Measurements from ENCODE around the gene GINM1. TPM values are rescaled to one million over a fixed set of nuclear protein-coding genes. Genes with fewer than 3 reads are reported as not detected.

Gene GINM1
- polyA plus RNA-seq, 1 donor from 2014 or later, result 28.4 TPM

- H3K9me2 ChIP-seq (ENCODE audit: insufficient read depth, low read length), result no peaks in the 10 kb centered on the region
- H3K4me2 ChIP-seq (ENCODE audit: low read length), result no peak overlapping the region
- H3K9ac ChIP-seq (ENCODE audit: low read length), result no peak overlapping the region
- H3K36me3 ChIP-seq (ENCODE audit: insufficient read depth, low read length), result peaks cover 8% of the 10 kb centered on the region
- no peaks in the 10 kb centered on the region for H3F3A ChIP-seq (ENCODE audit: insufficient read depth, low read length, poor library complexity, severe bottlenecking)
- no peak overlapping the region for H3K4me3 ChIP-seq (ENCODE audit: low read length)
- TF ChIP-seq SMC3 (conservative IDR thresholded peaks at IDR 0.05; ENCODE audit: poor library complexity), result no peak
- TF ChIP-seq CTCF (IDR thresholded peaks at IDR 0.05; ENCODE audit: poor library complexity, severe bottlenecking), result no peak
- TF ChIP-seq POLR2AphosphoS5 (IDR thresholded peaks at IDR 0.05), result no peak
- TF ChIP-seq EZH2 (IDR thresholded peaks at IDR 0.05; ENCODE audit: borderline replicate concordance, insufficient read depth, low read length, poor library complexity, severe bottlenecking), result no peak
- TF ChIP-seq REST (IDR thresholded peaks at IDR 0.05; ENCODE audit: borderline replicate concordance), result no peak
- TF ChIP-seq TAF1 (IDR thresholded peaks at IDR 0.05; ENCODE audit: low read depth), result no peak
- TF ChIP-seq RAD21 (conservative IDR thresholded peaks at IDR 0.05), result no peak
- no peak for TF ChIP-seq EP300 (conservative IDR thresholded peaks at IDR 0.05; ENCODE audit: poor library complexity, severe bottlenecking)
- TF ChIP-seq MXI1 (conservative IDR thresholded peaks at IDR 0.05; ENCODE audit: poor library complexity, severe bottlenecking), result no peak
- H3K27ac ChIP-seq (ENCODE audit: low read length), result no peak overlapping the region
- no peaks in the 10 kb centered on the region for H3K79me2 ChIP-seq (replicated peaks; ENCODE audit: insufficient read depth, low read length)
- H3K27me3 ChIP-seq (ENCODE audit: insufficient read depth, low read depth, low read length), result no peaks in the 10 kb centered on the region
- no peaks in the 10 kb centered on the region for H3K9me3 ChIP-seq (ENCODE audit: low read length)
- H2AFZ ChIP-seq (ENCODE audit: low read depth, low read length), result no peak overlapping the region
- H4K20me1 ChIP-seq (ENCODE audit: insufficient read depth), result no peaks in the 10 kb centered on the region
These were observed 34.3 kb downstream of the GINM1 start for GRCh38 chr6:149600508-149600907.

GRCh38 chr6:149608381-149608982 is 42.3 kb downstream of the GINM1 start:
- Histone ChIP-seq H3K9ac (ENCODE audit: low read length) (no peak overlapping the region), H4K20me1 (ENCODE audit: insufficient read depth) (no peaks in the 10 kb centered on the region), H3K9me3 (ENCODE audit: low read length) (no peaks in the 10 kb centered on the region), H3K27me3 (ENCODE audit: insufficient read depth, low read depth, low read length) (no peaks in the 10 kb centered on the region), H3K79me2 (replicated peaks; ENCODE audit: insufficient read depth, low read length) (no peaks in the 10 kb centered on the region), H3K27ac (ENCODE audit: low read length) (no peak overlapping the region), H3K4me3 (ENCODE audit: low read length) (no peak overlapping the region), H3K9me2 (ENCODE audit: insufficient read depth, low read length) (no peaks in the 10 kb centered on the region), H3F3A (ENCODE audit: insufficient read depth, low read length, poor library complexity, severe bottlenecking) (no peaks in the 10 kb centered on the region), H2AFZ (ENCODE audit: low read depth, low read length) (no peak overlapping the region), H3K4me2 (ENCODE audit: low read length) (no peak overlapping the region), H3K36me3 (ENCODE audit: insufficient read depth, low read length) (no peaks in the 10 kb centered on the region)
- TF ChIP-seq CTCF (IDR thresholded peaks at IDR 0.05; ENCODE audit: poor library complexity, severe bottlenecking) (no peak), SMC3 (conservative IDR thresholded peaks at IDR 0.05; ENCODE audit: poor library complexity) (no peak)

All from neural cell (in vitro differentiated cells).